ENCODE measurements around the gene KIR3DL3. TPM values are rescaled to one million over a fixed set of nuclear protein-coding genes. Genes with fewer than 3 reads are reported as not detected.
"Not testable (repeated sequence)": the region's sequence is repeated elsewhere in the genome, so short reads cannot be mapped to it uniquely, and the experiment has no call there.

Gene KIR3DL3
- total RNA-seq, 5 donors from 2014 or later (not counting 1 experiment from before 2014, with no cell fraction given), result not detected

DNA sequence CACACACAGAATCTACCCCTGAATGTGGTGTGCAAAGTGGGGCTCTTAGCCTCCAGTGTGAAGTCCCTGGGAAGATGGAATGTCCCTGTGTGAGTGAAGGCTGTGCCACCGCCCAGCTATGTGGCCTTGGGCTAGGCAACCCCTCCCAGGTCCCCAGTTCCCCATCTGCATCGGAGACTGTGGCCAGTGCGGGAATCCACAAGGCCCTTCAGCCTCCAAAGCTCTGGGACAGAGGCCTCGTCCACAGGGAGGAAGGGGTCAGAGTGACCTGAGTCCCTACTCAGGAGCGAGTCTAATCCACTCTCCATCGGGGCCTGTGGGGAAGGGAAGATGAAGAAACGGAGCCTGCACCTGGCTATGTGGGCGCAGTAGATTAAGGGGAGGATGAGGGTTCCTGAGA lies 19.3 kb upstream of the KIR3DL3 start:
- Histone ChIP-seq H3K9me3 (no peaks in the 10 kb centered on the region), H3K4me3 (ENCODE audit: control insufficient read depth in 1 of 2, extremely low read depth in 1 of 2, low read length in 1 of 2) (no peak overlapping the region), H3K27ac (ENCODE audit: low read length) (no peak overlapping the region), H3K36me3 (ENCODE audit: control insufficient read depth in 2 of 2, extremely low read depth in 1 of 2, insufficient read depth in 1 of 2, low read length in 1 of 2) (no peaks in the 10 kb centered on the region), H3K4me1 (ENCODE audit: control insufficient read depth in 1 of 2, extremely low read depth in 1 of 2, insufficient read depth in 2 of 2, low read length in 2 of 2) (peaks cover 0 to 12% of the 10 kb centered on the region in 2 experiments), H3K27me3 (replicated peaks in 1 of 2; ENCODE audit: control insufficient read depth in 2 of 2, extremely low read depth in 1 of 2, insufficient read depth in 2 of 2, low read length in 1 of 2) (peaks cover 0 to 20% of the 10 kb centered on the region in 2 experiments)
- Mint-ChIP-seq H3K36me3 (no peaks in the 10 kb centered on the region), H3K27me3 (peaks cover 11 to 16% of the 10 kb centered on the region in 2 donors), H3K4me3 (no peak overlapping the region), H3K4me1 (peaks cover 0 to 15% (median 6%) of the 10 kb centered on the region in 3 donors), H3K27ac (no peak overlapping the region), H3K9me3 (no peaks in the 10 kb centered on the region)
- ChIA-PET CTCF (no interaction called here), POLR2A (no interaction called here)
- DNase-seq (no peak), ATAC-seq (replicated peaks in 1 of 4) (no peak)
- WGBS (ENCODE audit: insufficient coverage), result 73% methylated on average over 6 of the region's 8 CpGs

DNA sequence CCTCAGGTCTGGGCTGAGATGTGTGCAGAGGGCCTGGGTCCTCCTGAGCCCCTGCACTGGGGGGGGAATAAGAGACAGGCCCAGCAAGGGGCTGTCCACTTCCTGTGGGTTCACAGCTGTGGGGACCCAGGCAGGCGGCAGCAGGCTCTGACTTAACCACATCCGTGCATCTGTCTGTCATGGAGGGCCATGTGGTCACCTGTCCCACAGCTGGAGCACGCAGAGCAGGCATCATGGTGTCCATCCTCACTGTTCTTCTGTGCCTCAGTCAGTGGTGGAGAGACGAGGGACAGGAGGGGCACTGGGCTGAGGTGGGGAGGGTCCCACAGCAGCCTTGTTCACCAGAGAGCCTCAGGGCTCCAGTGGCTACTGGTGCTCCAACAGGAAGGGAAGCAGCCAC lies 16.3 kb upstream of the KIR3DL3 start:
- Histone ChIP-seq H3K4me3 (ENCODE audit: control insufficient read depth in 1 of 2, extremely low read depth in 1 of 2, low read length in 1 of 2) (no peak overlapping the region), H3K36me3 (ENCODE audit: control insufficient read depth in 2 of 2, extremely low read depth in 1 of 2, insufficient read depth in 1 of 2, low read length in 1 of 2) (no peaks in the 10 kb centered on the region), H3K9me3 (no peaks in the 10 kb centered on the region), H3K27me3 (replicated peaks in 1 of 2; ENCODE audit: control insufficient read depth in 2 of 2, extremely low read depth in 1 of 2, insufficient read depth in 2 of 2, low read length in 1 of 2) (peaks cover 0 to 19% of the 10 kb centered on the region in 2 experiments), H3K27ac (ENCODE audit: low read length) (no peak overlapping the region), H3K4me1 (ENCODE audit: control insufficient read depth in 1 of 2, extremely low read depth in 1 of 2, insufficient read depth in 2 of 2, low read length in 2 of 2) (peaks cover 0 to 12% of the 10 kb centered on the region in 2 experiments)
- H3K27me3 Mint-ChIP-seq, result peaks cover 8% of the 10 kb centered on the region in 2 donors
- H3K4me3 Mint-ChIP-seq, result no peak overlapping the region
- peaks cover 0 to 21% (median 8%) of the 10 kb centered on the region in 3 donors for H3K4me1 Mint-ChIP-seq
- CTCF ChIA-PET, result no interaction called here
- POLR2A ChIA-PET, result no interaction called here
- DNase-seq, result peak in 5 of 35 experiments; percentile 4 to 19 (median 10)
- no peak overlapping the region for H3K27ac Mint-ChIP-seq
- H3K9me3 Mint-ChIP-seq, result no peaks in the 10 kb centered on the region
- 0% methylated on average over 3 of the region's 4 CpGs for WGBS (ENCODE audit: insufficient coverage)
- H3K36me3 Mint-ChIP-seq, result no peaks in the 10 kb centered on the region
- ATAC-seq (replicated peaks in 1 of 4), result peak in 1 of 4 experiments; percentile 48

DNA sequence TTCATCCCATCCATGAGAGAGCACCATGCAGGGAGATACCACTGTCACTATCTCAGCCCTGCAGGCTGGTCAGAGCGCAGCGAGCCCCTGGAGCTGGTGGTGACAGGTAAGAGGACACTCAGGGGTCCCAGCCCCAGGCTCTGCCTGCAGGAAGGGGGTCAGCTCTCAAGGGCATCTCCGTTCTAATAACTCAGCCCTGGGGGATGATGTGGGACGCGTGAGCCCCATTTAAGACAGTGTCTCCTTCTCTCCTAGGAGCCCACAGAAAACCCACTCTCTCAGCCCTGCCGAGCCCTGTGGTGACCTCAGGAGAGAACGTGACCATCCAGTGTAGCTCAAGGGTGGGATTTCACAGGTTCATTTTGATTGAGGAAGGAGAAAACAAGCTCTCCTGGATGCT lies 15.5 kb upstream of the KIR3DL3 start:
- CTCF ChIA-PET, result no interaction called here
- H3K27ac Mint-ChIP-seq, result no peak overlapping the region

DNA sequence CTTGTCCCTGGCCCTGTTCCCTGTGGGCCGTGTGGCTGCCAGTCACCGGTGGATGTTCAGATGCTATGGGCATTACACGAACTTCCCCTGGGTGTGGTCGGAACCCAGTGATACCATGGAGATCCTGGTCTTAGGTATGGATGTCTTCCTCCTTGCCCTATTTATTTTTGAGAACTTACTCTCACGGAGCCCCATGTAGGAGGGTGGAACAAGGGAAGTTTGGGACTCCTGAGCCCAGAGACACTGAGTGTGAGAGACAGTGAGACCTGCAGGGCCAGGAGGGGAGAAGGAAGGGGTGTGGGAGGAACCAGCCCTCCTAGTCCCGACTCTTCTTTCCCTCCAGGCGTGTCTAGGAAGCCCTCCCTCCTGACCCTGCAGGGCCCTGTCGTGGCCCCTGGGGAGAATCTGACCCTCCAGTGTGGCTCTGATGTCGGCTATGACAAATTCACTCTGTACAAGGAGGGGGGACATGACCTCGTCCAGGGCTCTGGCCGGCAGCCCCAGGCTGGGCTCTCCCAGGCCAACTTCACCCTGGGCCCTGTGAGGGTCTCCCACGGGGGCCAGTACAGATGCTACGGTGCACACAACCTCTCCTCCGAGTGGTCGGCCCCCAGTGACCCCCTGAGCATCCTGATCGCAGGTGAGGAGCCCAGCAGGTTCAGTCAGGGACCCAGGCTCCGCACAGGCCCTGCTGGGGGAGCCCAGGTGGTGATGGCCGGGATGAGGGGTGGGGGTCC lies 14.9 kb upstream of the KIR3DL3 start:
- ChIA-PET POLR2A (no interaction called here), CTCF (no interaction called here)
- H3K4me3 Mint-ChIP-seq, result no peak overlapping the region
- no peak overlapping the region for H3K27ac ChIP-seq (ENCODE audit: low read length)
- H3K27me3 Mint-ChIP-seq, result peaks cover 11 to 13% of the 10 kb centered on the region in 2 donors
- no peak for DNase-seq
- H3K9me3 ChIP-seq, result no peaks in the 10 kb centered on the region
- no peaks in the 10 kb centered on the region for H3K9me3 Mint-ChIP-seq
- H3K4me3 ChIP-seq (ENCODE audit: control insufficient read depth in 1 of 2, extremely low read depth in 1 of 2, low read length in 1 of 2), result no peak overlapping the region
- H3K27ac Mint-ChIP-seq, result no peak overlapping the region
- no peaks in the 10 kb centered on the region for H3K36me3 ChIP-seq (ENCODE audit: control insufficient read depth in 2 of 2, extremely low read depth in 1 of 2, insufficient read depth in 1 of 2, low read length in 1 of 2)
- H3K27me3 ChIP-seq (replicated peaks in 1 of 2; ENCODE audit: control insufficient read depth in 2 of 2, extremely low read depth in 1 of 2, insufficient read depth in 2 of 2, low read length in 1 of 2), result peaks cover 0 to 26% of the 10 kb centered on the region in 2 experiments
- no peak for ATAC-seq (replicated peaks in 1 of 4)
- WGBS (ENCODE audit: insufficient coverage), result 81% methylated on average over 12 of the region's 18 CpGs
- H3K4me1 ChIP-seq (ENCODE audit: control insufficient read depth in 1 of 2, extremely low read depth in 1 of 2, insufficient read depth in 2 of 2, low read length in 2 of 2), result peaks cover 0 to 12% of the 10 kb centered on the region in 2 experiments
- H3K4me1 Mint-ChIP-seq, result peaks cover 0 to 21% (median 8%) of the 10 kb centered on the region in 3 donors
- no peaks in the 10 kb centered on the region for H3K36me3 Mint-ChIP-seq

More for the DNA sequence above, 15.5 kb upstream of the KIR3DL3 start:
- Histone ChIP-seq H3K27ac (ENCODE audit: low read length) (no peak overlapping the region), H3K27me3 (replicated peaks in 1 of 2; ENCODE audit: control insufficient read depth in 2 of 2, extremely low read depth in 1 of 2, insufficient read depth in 2 of 2, low read length in 1 of 2) (peaks cover 0 to 26% of the 10 kb centered on the region in 2 experiments), H3K4me1 (ENCODE audit: control insufficient read depth in 1 of 2, extremely low read depth in 1 of 2, insufficient read depth in 2 of 2, low read length in 2 of 2) (peaks cover 0 to 12% of the 10 kb centered on the region in 2 experiments), H3K4me3 (ENCODE audit: control insufficient read depth in 1 of 2, extremely low read depth in 1 of 2, low read length in 1 of 2) (no peak overlapping the region), H3K9me3 (no peaks in the 10 kb centered on the region), H3K36me3 (ENCODE audit: control insufficient read depth in 2 of 2, extremely low read depth in 1 of 2, insufficient read depth in 1 of 2, low read length in 1 of 2) (no peaks in the 10 kb centered on the region)
- no peaks in the 10 kb centered on the region for H3K9me3 Mint-ChIP-seq
- no peak overlapping the region for H3K4me3 Mint-ChIP-seq
- WGBS (ENCODE audit: insufficient coverage), result no CpG with 5 or more reads among the region's 7 CpGs
- H3K4me1 Mint-ChIP-seq, result peaks cover 0 to 21% (median 8%) of the 10 kb centered on the region in 3 donors
- ATAC-seq (replicated peaks in 1 of 4) (no peak), DNase-seq (no peak)
- H3K27me3 Mint-ChIP-seq, result peaks cover 13 to 14% of the 10 kb centered on the region in 2 donors
- no peaks in the 10 kb centered on the region for H3K36me3 Mint-ChIP-seq
- POLR2A ChIA-PET, result no interaction called here

DNA sequence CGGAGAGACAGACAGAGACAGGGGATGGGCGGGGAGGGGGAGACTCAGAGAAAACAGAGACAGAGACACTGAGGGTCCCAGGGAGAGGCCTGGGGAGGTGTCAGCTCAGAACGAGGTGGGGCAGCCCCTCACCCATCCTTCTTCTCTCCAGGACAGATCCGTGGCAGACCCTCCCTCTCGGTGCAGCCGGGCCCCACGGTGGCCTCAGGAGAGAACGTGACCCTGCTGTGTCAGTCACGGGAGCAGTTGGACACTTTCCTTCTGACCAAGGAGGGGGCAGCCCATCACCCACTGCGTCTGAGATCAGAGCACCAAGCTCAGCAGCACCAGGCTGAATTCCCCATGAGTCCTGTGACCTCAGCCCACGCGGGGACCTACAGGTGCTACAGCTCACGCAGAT lies 14.3 kb upstream of the KIR3DL3 start:
- H3K36me3 Mint-ChIP-seq; ATAC-seq (replicated peaks in 1 of 4): not testable (repeated sequence)

DNA sequence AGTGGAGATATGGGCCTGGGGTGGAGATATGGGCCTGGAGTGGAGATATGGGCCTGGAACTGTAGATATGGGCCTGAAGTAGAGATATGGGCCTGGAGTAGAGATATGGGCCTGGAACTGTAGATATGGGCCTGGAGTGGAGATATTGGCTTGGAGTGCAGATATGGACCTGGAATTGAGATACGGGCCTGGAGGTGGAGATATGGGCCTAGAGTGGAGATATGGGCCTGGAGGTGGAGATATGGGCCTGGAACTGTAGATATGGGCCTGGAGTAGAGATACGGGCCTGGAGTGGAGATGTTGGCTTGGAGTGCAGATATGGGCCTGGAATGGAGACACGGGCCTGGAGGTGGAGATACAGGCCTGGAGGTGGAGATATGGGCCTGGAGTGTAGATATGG lies 402 bp downstream of the KIR3DL3 start:
- POLR2A ChIA-PET, result no interaction called here
- no peak overlapping the region for H3K27ac Mint-ChIP-seq
- no peaks in the 10 kb centered on the region for H3K36me3 Mint-ChIP-seq
- CTCF ChIA-PET, result no interaction called here
- peaks cover 9% of the 10 kb centered on the region in 2 donors for H3K27me3 Mint-ChIP-seq
- Histone ChIP-seq H3K4me3 (ENCODE audit: control insufficient read depth in 1 of 2, extremely low read depth in 1 of 2, low read length in 1 of 2) (no peak overlapping the region), H3K9me3 (peaks cover 8% of the 10 kb centered on the region), H3K27ac (ENCODE audit: low read length) (no peak overlapping the region), H3K4me1 (ENCODE audit: control insufficient read depth in 1 of 2, extremely low read depth in 1 of 2, insufficient read depth in 2 of 2, low read length in 2 of 2) (no peaks in the 10 kb centered on the region), H3K36me3 (ENCODE audit: control insufficient read depth in 2 of 2, extremely low read depth in 1 of 2, insufficient read depth in 1 of 2, low read length in 1 of 2) (no peaks in the 10 kb centered on the region), H3K27me3 (replicated peaks in 1 of 2; ENCODE audit: control insufficient read depth in 2 of 2, extremely low read depth in 1 of 2, insufficient read depth in 2 of 2, low read length in 1 of 2) (peaks cover 0 to 14% of the 10 kb centered on the region in 2 experiments)
- H3K4me1 Mint-ChIP-seq, result no peaks in the 10 kb centered on the region
- H3K4me3 Mint-ChIP-seq, result no peak overlapping the region
- no peak for ATAC-seq (replicated peaks in 1 of 4)
- 52% methylated on average over 3 of the region's 3 CpGs for WGBS (ENCODE audit: insufficient coverage)
- peaks cover 14 to 29% (median 15%) of the 10 kb centered on the region in 3 donors for H3K9me3 Mint-ChIP-seq
- DNase-seq, result no peak

More for the DNA sequence above, 14.3 kb upstream of the KIR3DL3 start:
- Mint-ChIP-seq H3K27me3 (peaks cover 11 to 13% of the 10 kb centered on the region in 2 donors), H3K4me1 (peaks cover 0 to 21% (median 8%) of the 10 kb centered on the region in 3 donors)
- DNase-seq; H3K9me3 ChIP-seq; H3K27ac Mint-ChIP-seq; H3K27ac ChIP-seq (ENCODE audit: low read length); POLR2A ChIA-PET; H3K9me3 Mint-ChIP-seq; H3K4me3 ChIP-seq (ENCODE audit: control insufficient read depth in 1 of 2, extremely low read depth in 1 of 2, low read length in 1 of 2); CTCF ChIA-PET; H3K36me3 ChIP-seq (ENCODE audit: control insufficient read depth in 2 of 2, extremely low read depth in 1 of 2, insufficient read depth in 1 of 2, low read length in 1 of 2); H3K4me3 Mint-ChIP-seq: not testable (repeated sequence)
- peaks cover 0 to 12% of the 10 kb centered on the region in 2 experiments for H3K4me1 ChIP-seq (ENCODE audit: control insufficient read depth in 1 of 2, extremely low read depth in 1 of 2, insufficient read depth in 2 of 2, low read length in 2 of 2)
- H3K27me3 ChIP-seq (replicated peaks in 1 of 2; ENCODE audit: control insufficient read depth in 2 of 2, extremely low read depth in 1 of 2, insufficient read depth in 2 of 2, low read length in 1 of 2), result peaks cover 0 to 26% of the 10 kb centered on the region in 2 experiments
- 88% methylated on average over 10 of the region's 13 CpGs for WGBS (ENCODE audit: insufficient coverage)
